AG09309 (cell line): ENCODE measurements around the gene SGCA.

Experiments used
- DNase-seq: peaks from one replicate; pipeline ENCODE4 v3.0.0-alpha.2; 2010; ENCODE audit warnings: low read depth
- H3K4me3 ChIP-seq: 2 replicates; pipeline ENCODE4 v1.5.1; 2011; ENCODE audit warnings: mild to moderate bottlenecking, low read depth, low read length, moderate library complexity; ENCODE audit not compliant: control insufficient read depth
- CTCF ChIP-seq: IDR thresholded peaks from 2 replicates; pipeline ENCODE4 v1.5.1; 2011; ENCODE audit warnings: mild to moderate bottlenecking, low read depth, low read length, inconsistent platforms; ENCODE audit not compliant: insufficient read depth, control insufficient read depth; ENCODE audit errors: missing control alignments

Gene SGCA

GRCh38 chr17:50145532-50146229 lies 20.1 kb upstream of the SGCA start:
- DNase-seq, result no peak
- H3K4me3 ChIP-seq, result no peak overlapping the region
- TF ChIP-seq CTCF, result no peak

- no peak for DNase-seq
- TF ChIP-seq CTCF, result peak; percentile 10
- peak overlapping the region; percentile 60 for H3K4me3 ChIP-seq
Measured at GRCh38 chr17:50146230-50146926, 19.4 kb upstream of the SGCA start.

- DNase-seq, result no peak
- peak overlapping the region; percentile 60 for H3K4me3 ChIP-seq
Measured at GRCh38 chr17:50146927-50147665, 18.7 kb upstream of the SGCA start.

GRCh38 chr17:50147841-50148225 lies 18.0 kb upstream of the SGCA start:
- peak overlapping the region; percentile 60 for H3K4me3 ChIP-seq
- TF ChIP-seq CTCF, result no peak
- no peak for DNase-seq

More at GRCh38 chr17:50146927-50147665, 18.7 kb upstream of the SGCA start:
- no peak for TF ChIP-seq CTCF

GRCh38 chr17:50148226-50149090 lies 17.3 kb upstream of the SGCA start:
- peak; percentile 47 for TF ChIP-seq CTCF
- no peak for DNase-seq
- H3K4me3 ChIP-seq, result peak overlapping the region; percentile 60

- TF ChIP-seq CTCF, result no peak
- DNase-seq, result no peak
- H3K4me3 ChIP-seq, result peak overlapping the region; percentile 60
Measured at GRCh38 chr17:50149091-50149416, 16.8 kb upstream of the SGCA start.
